ENCODE results near the gene SYNGR3. TPM values are rescaled to one million over a fixed set of nuclear protein-coding genes. Genes with fewer than 3 reads are reported as not detected.

Gene SYNGR3
- total RNA-seq, 1 experiment from 2014 or later = 15.2 TPM

DNA sequence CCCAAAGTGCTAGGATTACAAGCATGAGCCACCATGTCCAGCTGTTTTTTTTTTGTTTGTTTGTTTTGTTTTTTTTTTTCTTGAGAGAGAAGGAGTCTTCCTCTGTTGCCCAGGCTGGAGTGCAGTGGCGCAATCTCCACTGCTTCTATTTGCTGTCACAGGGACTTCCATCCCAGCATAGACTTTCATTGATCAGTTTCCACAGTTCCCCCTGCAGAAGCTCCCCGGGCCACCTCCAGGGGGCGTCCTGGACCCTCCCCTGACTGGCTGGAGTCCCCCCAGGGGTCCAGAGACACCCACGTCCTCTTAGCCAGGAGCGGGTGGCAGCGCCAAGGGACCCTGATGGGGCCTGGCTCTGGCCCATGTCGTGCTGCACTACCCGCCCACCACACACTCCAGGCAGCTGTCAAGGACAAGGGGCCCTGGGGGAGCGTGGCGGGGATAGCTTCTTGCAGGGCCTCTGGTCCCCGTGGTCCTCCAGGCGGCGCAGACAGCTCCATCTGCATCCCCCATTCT is 26.7 kb downstream of the SYNGR3 start:
- Histone ChIP-seq H3K4me3 (ENCODE audit: low read depth in 2 of 2, low read length in 2 of 2) (no peak overlapping the region), H3K27ac (ENCODE audit: low read length) (no peak overlapping the region), H3K27me3 (ENCODE audit: control insufficient read depth, insufficient read depth, low read length) (no peaks in the 10 kb centered on the region), H3K4me1 (ENCODE audit: control insufficient read depth, insufficient read depth, low read length) (peaks cover 3% of the 10 kb centered on the region; the same call in 1 of the 2 replicates), H3K9me3 (ENCODE audit: control insufficient read depth, insufficient read depth, low read depth, low read length) (no peaks in the 10 kb centered on the region), H3K36me3 (ENCODE audit: control insufficient read depth, insufficient read depth, low read length) (no peaks in the 10 kb centered on the region; the same call in 1 of the 2 replicates)
- intact Hi-C loops (cut with micrococcal nuclease; ENCODE audit: unreplicated experiment) = no loop called here
- no TSS peak for BruUV-seq (replicated peaks)
- DNase-seq (ENCODE audit: low read depth, low spot score) = no peak
- in situ Hi-C loops (cut with HindIII; ENCODE audit: low pct_unique_long_range_greater_than_20kb, low sequenced_read_pairs) = no loop called here
- ChIA-PET POLR2A (interaction anchor here (0.5 kb wide), 1 partner anchor 140 kb away, joined by 3 read pairs; no protein-coding TSS in a partner anchor), CTCF (no interaction called here)
- ATAC-seq = no peak
- TF ChIP-seq SIN3A (IDR thresholded peaks at IDR 0.05; ENCODE audit: borderline replicate concordance, insufficient read depth, low read depth, low read length) = no peak
- TF ChIP-seq, protein P1, sequence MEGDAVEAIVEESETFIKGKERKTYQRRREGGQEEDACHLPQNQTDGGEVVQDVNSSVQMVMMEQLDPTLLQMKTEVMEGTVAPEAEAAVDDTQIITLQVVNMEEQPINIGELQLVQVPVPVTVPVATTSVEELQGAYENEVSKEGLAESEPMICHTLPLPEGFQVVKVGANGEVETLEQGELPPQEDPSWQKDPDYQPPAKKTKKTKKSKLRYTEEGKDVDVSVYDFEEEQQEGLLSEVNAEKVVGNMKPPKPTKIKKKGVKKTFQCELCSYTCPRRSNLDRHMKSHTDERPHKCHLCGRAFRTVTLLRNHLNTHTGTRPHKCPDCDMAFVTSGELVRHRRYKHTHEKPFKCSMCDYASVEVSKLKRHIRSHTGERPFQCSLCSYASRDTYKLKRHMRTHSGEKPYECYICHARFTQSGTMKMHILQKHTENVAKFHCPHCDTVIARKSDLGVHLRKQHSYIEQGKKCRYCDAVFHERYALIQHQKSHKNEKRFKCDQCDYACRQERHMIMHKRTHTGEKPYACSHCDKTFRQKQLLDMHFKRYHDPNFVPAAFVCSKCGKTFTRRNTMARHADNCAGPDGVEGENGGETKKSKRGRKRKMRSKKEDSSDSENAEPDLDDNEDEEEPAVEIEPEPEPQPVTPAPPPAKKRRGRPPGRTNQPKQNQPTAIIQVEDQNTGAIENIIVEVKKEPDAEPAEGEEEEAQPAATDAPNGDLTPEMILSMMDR (IDR thresholded peaks at IDR 0.05) = peak; percentile 44
- TF ChIP-seq, protein P2, sequence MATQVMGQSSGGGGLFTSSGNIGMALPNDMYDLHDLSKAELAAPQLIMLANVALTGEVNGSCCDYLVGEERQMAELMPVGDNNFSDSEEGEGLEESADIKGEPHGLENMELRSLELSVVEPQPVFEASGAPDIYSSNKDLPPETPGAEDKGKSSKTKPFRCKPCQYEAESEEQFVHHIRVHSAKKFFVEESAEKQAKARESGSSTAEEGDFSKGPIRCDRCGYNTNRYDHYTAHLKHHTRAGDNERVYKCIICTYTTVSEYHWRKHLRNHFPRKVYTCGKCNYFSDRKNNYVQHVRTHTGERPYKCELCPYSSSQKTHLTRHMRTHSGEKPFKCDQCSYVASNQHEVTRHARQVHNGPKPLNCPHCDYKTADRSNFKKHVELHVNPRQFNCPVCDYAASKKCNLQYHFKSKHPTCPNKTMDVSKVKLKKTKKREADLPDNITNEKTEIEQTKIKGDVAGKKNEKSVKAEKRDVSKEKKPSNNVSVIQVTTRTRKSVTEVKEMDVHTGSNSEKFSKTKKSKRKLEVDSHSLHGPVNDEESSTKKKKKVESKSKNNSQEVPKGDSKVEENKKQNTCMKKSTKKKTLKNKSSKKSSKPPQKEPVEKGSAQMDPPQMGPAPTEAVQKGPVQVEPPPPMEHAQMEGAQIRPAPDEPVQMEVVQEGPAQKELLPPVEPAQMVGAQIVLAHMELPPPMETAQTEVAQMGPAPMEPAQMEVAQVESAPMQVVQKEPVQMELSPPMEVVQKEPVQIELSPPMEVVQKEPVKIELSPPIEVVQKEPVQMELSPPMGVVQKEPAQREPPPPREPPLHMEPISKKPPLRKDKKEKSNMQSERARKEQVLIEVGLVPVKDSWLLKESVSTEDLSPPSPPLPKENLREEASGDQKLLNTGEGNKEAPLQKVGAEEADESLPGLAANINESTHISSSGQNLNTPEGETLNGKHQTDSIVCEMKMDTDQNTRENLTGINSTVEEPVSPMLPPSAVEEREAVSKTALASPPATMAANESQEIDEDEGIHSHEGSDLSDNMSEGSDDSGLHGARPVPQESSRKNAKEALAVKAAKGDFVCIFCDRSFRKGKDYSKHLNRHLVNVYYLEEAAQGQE (IDR thresholded peaks at IDR 0.05; ENCODE audit: insufficient read depth in 1 of 2, low read depth in 2 of 2, low read length in 1 of 2) = no peak
- no peak for TF ChIP-seq POLR2AphosphoS5 (IDR thresholded peaks at IDR 0.05; ENCODE audit: low read depth, low read length)
- no peak for TF ChIP-seq TCF7L2 (IDR thresholded peaks at IDR 0.05; ENCODE audit: low read depth, low read length)

DNA sequence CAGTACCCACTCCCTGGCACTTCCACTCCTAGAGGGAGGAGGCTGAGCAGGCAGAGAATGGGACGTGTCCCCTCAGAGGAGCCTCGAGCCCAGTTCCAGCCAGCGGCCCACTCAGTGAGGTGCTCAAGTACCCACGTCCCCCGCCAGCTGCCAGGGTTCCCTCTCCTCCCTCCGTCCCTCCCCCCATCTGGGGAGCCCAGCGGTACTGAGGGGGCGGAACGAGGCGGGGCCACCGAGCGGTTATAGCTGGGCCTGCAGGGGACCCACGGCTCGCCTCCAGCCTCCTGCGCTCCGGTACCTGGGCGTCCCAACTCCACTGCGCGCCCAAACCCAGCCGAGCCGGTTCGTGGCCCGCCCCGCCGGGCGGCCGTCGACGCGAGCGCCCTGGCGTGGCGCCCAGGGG is 29.7 kb downstream of the SYNGR3 start, which contains the start of gene NPW:
TSS of gene NPW (plus strand) at position 268 of the 403 bp plus-strand sequence.
- in situ Hi-C loops (cut with HindIII; ENCODE audit: low pct_unique_long_range_greater_than_20kb, low sequenced_read_pairs) = no loop called here
- Histone ChIP-seq H3K27me3 (ENCODE audit: control insufficient read depth, insufficient read depth, low read length) (no peaks in the 10 kb centered on the region), H3K9me3 (ENCODE audit: control insufficient read depth, insufficient read depth, low read depth, low read length) (no peaks in the 10 kb centered on the region), H3K27ac (ENCODE audit: low read length) (no peak within 1 kb of the TSS), H3K4me1 (ENCODE audit: control insufficient read depth, insufficient read depth, low read length) (peaks cover 11% of the 10 kb centered on the region), H3K36me3 (ENCODE audit: control insufficient read depth, insufficient read depth, low read length) (no peaks in the 10 kb centered on the region; the same call in 1 of the 2 replicates), H3K4me3 (ENCODE audit: low read depth in 2 of 2, low read length in 2 of 2) (peak within 1 kb of the TSS; percentile 15 to 24; a peak in 3 of 4 replicates)
- ATAC-seq (no peak), DNase-seq (ENCODE audit: low read depth, low spot score) (no peak)
- POLR2A ChIA-PET = no interaction called here
- intact Hi-C loops (cut with micrococcal nuclease; ENCODE audit: unreplicated experiment) = no loop called here
- BruUV-seq (replicated peaks) = no TSS peak
- CTCF ChIA-PET = interaction anchor here (0.7 kb wide), 1 partner anchor 18 kb away, joined by 3 read pairs; no protein-coding TSS in a partner anchor
- no peak for TF ChIP-seq SIN3A (IDR thresholded peaks at IDR 0.05; ENCODE audit: borderline replicate concordance, insufficient read depth, low read depth, low read length)
- TF ChIP-seq POLR2AphosphoS5 (IDR thresholded peaks at IDR 0.05; ENCODE audit: low read depth, low read length) = no peak
- TF ChIP-seq, protein P2 (IDR thresholded peaks at IDR 0.05; ENCODE audit: insufficient read depth in 1 of 2, low read depth in 2 of 2, low read length in 1 of 2) = no peak
- TF ChIP-seq TCF7L2 (IDR thresholded peaks at IDR 0.05; ENCODE audit: low read depth, low read length) = no peak
- TF ChIP-seq, protein P1 (IDR thresholded peaks at IDR 0.05) = no peak
